Spleen (tissue), 7 donors: ENCODE data around the gene SSRP1.

Experiments used
- POLR2A ChIP-seq, 3 donors: fragments of 450-650 bp; IDR thresholded peaks; one replicate each; pipeline ENCODE4 v1.5.1; 2017; ENCODE audit warnings: antibody characterized with exemption in 3 of 3, mild to moderate bottlenecking in 1 of 3
- POLR2AphosphoS5 ChIP-seq, 3 donors: sonication (generic); formaldehyde crosslinking; IDR thresholded peaks; one replicate each; pipeline ENCODE4 v1.5.1; 2017; ENCODE audit warnings: antibody characterized with exemption in 3 of 3
- TF ChIP-seq, protein P1 (sequence below), 11 experiments: fragments of 200-600 bp in 7 of 11; fragments of 450-650 bp in 4 of 11; sonication (generic) in 4 of 11; IDR thresholded peaks in 8 of 11; conservative IDR thresholded peaks in 3 of 11; 1 replicate in 7 of 11; 2 replicates in 4 of 11; pipeline versions ENCODE4 v1.4.0 to v1.8.0; 2016 to 2021; ENCODE audit warnings: antibody characterized with exemption in 11 of 11, inconsistent platforms in 4 of 11, mild to moderate bottlenecking in 1 of 11
- donor health status: DM: no; HTN: no; CAD: no; lungs with moderate emphysema.
- donor health status: DM: no; HTN: no; CAD: no.
- donor health status: DM: no; HTN: no; CAD: no.

DNA sequence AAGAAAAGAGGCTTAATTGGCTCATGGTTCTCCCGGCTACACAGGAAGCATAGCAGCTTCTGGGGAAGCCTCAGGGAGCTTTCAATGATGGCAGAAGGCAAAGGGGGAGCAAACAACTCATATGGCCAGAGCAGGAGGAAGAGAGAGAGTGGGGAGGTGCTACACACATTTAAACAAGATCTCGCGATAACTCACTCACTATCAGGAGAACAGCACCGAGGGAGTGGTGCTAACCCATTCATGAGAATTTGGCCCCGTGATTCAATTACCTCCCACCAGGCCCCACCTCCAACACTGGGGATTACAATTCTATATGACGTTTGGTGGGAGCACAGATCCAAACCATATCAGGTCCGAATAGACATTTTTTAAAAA, 57.0 kb downstream of the SSRP1 start:
- TF ChIP-seq POLR2AphosphoS5 (IDR thresholded peaks at IDR 0.05): no peak
- TF ChIP-seq, protein P1, sequence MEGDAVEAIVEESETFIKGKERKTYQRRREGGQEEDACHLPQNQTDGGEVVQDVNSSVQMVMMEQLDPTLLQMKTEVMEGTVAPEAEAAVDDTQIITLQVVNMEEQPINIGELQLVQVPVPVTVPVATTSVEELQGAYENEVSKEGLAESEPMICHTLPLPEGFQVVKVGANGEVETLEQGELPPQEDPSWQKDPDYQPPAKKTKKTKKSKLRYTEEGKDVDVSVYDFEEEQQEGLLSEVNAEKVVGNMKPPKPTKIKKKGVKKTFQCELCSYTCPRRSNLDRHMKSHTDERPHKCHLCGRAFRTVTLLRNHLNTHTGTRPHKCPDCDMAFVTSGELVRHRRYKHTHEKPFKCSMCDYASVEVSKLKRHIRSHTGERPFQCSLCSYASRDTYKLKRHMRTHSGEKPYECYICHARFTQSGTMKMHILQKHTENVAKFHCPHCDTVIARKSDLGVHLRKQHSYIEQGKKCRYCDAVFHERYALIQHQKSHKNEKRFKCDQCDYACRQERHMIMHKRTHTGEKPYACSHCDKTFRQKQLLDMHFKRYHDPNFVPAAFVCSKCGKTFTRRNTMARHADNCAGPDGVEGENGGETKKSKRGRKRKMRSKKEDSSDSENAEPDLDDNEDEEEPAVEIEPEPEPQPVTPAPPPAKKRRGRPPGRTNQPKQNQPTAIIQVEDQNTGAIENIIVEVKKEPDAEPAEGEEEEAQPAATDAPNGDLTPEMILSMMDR (IDR thresholded peaks at IDR 0.05 in 8 of 11, conservative IDR thresholded peaks at IDR 0.05 in 3 of 11): no peak
- TF ChIP-seq POLR2A (IDR thresholded peaks at IDR 0.05): no peak
